ENCODE results near the gene SLC46A2.

Gene SLC46A2

GRCh38 chr9:112885324-112885723 lies 5.4 kb downstream of the SLC46A2 start:
- no peak for DNase-seq

GRCh38 chr9:112884721-112885120 lies 6.0 kb downstream of the SLC46A2 start:
- DNase-seq, result no peak

GRCh38 chr9:112884101-112884500 lies 6.6 kb downstream of the SLC46A2 start:
- no peak for DNase-seq

GRCh38 chr9:112881331-112881730 lies 9.3 kb downstream of the SLC46A2 start:
- no peak for DNase-seq

- DNase-seq, result no peak
Measured at GRCh38 chr9:112880650-112881049, 10.0 kb downstream of the SLC46A2 start.

GRCh38 chr9:112878752-112879151 lies 11.9 kb downstream of the SLC46A2 start:
- DNase-seq, result no peak

- no peak for DNase-seq
Measured at GRCh38 chr9:112873773-112874405, 16.8 kb downstream of the SLC46A2 start.

- DNase-seq, result no peak
Measured at GRCh38 chr9:112872019-112872418, 18.7 kb downstream of the SLC46A2 start.

GRCh38 chr9:112870556-112870955 lies 20.1 kb downstream of the SLC46A2 start:
- DNase-seq, result no peak

GRCh38 chr9:112869917-112870316 lies 20.8 kb downstream of the SLC46A2 start:
- DNase-seq, result no peak

- DNase-seq, result no peak
Measured at GRCh38 chr9:112869041-112869529, 21.6 kb downstream of the SLC46A2 start.

- DNase-seq, result no peak
Measured at GRCh38 chr9:112868461-112868860, 22.2 kb downstream of the SLC46A2 start.

- no peak for DNase-seq
Measured at GRCh38 chr9:112867275-112867991, 23.2 kb downstream of the SLC46A2 start.

- no peak for DNase-seq
Measured at GRCh38 chr9:112866662-112867274, 23.9 kb downstream of the SLC46A2 start.

- no peak for DNase-seq
Measured at GRCh38 chr9:112864982-112865381, 25.7 kb downstream of the SLC46A2 start.

- DNase-seq, result no peak
Measured at GRCh38 chr9:112864403-112864802, 26.3 kb downstream of the SLC46A2 start.

- DNase-seq, result no peak
Measured at GRCh38 chr9:112863746-112864145, 26.9 kb downstream of the SLC46A2 start.

GRCh38 chr9:112863214-112863613 lies 27.5 kb downstream of the SLC46A2 start:
- no peak for DNase-seq

- DNase-seq, result peak; percentile 34
Measured at GRCh38 chr9:112861638-112862555, 28.8 kb downstream of the SLC46A2 start.

GRCh38 chr9:112861155-112861554 lies 29.5 kb downstream of the SLC46A2 start:
- no peak for DNase-seq

GRCh38 chr9:112860451-112860850 lies 30.2 kb downstream of the SLC46A2 start:
- no peak for DNase-seq

- DNase-seq, result peak; percentile 24
Measured at GRCh38 chr9:112858625-112859147, 32.0 kb downstream of the SLC46A2 start.

GRCh38 chr9:112858005-112858404 lies 32.7 kb downstream of the SLC46A2 start:
- DNase-seq, result no peak
